SK-N-MC (cell line): Measurements from ENCODE around the gene SIPA1L3.

Experiments
- DNase-seq: peaks from one replicate; pipeline ENCODE4 v3.0.0-alpha.2; 2011; ENCODE audit warnings: low read depth, low spot score
- H3K27ac ChIP-seq: fragments of 200-600 bp; sonication (generic); 2 replicates; pipeline ENCODE4 v1.5.1; 2016; ENCODE audit warnings: mixed run types
- H3K36me3 ChIP-seq: fragments of 200-600 bp; sonication (generic); 2 replicates; pipeline ENCODE4 v1.6.1; 2017; ENCODE audit warnings: antibody characterized with exemption, low read length, mixed read lengths; ENCODE audit not compliant: insufficient read depth
- H3K4me3 ChIP-seq: fragments of 200-600 bp; sonication (generic); 2 replicates; pipeline ENCODE4 v1.5.1; 2016
- H3K9ac ChIP-seq: fragments of 200-600 bp; sonication (generic); 2 replicates; pipeline ENCODE4 v1.8.0; 2017; ENCODE audit warnings: mixed run types, mixed read lengths; ENCODE audit not compliant: insufficient read length
- H3K9me3 ChIP-seq: fragments of 200-600 bp; sonication (generic); 2 replicates; pipeline ENCODE4 v1.6.1; 2017; ENCODE audit warnings: low read depth, mild to moderate bottlenecking, antibody characterized with exemption, low read length, moderate library complexity, mixed read lengths
- EZH2 ChIP-seq: fragments of 200-600 bp; sonication (generic); IDR thresholded peaks from one replicate; pipeline ENCODE4 v1.6.1; 2017; ENCODE audit warnings: antibody characterized with exemption
- FOXP2 ChIP-seq: optimal IDR thresholded peaks from 2 replicates; pipeline ENCODE3; 2011; ENCODE audit warnings: mild to moderate bottlenecking, moderate library complexity; ENCODE audit not compliant: insufficient read depth; ENCODE audit errors: extremely low read length, control extremely low read depth
- POLR2AphosphoS5 ChIP-seq: IDR thresholded peaks from 2 replicates; pipeline ENCODE4 v1.6.1; 2012; ENCODE audit warnings: mild to moderate bottlenecking, low read depth, low read length, borderline replicate concordance

The SIPA1L3 gene

GRCh38 chr19:38101723-38102122 is 194.7 kb downstream of the SIPA1L3 start:
- Histone ChIP-seq H3K4me3 (no peak overlapping the region), H3K9me3 (no peaks in the 10 kb centered on the region), H3K9ac (no peak overlapping the region), H3K36me3 (peaks cover 7% of the 10 kb centered on the region; the same call in 1 of the 2 replicates), H3K27ac (no peak overlapping the region)
- no peak for DNase-seq
- TF ChIP-seq FOXP2 (no peak), POLR2AphosphoS5 (no peak)

- DNase-seq: no peak
- no peak overlapping the region for H3K9ac ChIP-seq
- H3K9me3 ChIP-seq: no peaks in the 10 kb centered on the region
- TF ChIP-seq EZH2: no peak
- TF ChIP-seq FOXP2: no peak
- no peak for TF ChIP-seq POLR2AphosphoS5
- no peak overlapping the region for H3K27ac ChIP-seq
- H3K4me3 ChIP-seq: no peak overlapping the region
- no peaks in the 10 kb centered on the region; the same call in 1 of the 2 replicates for H3K36me3 ChIP-seq
These were observed 198.6 kb downstream of the SIPA1L3 start for GRCh38 chr19:38105574-38105973.

GRCh38 chr19:38107129-38107528 is 200.1 kb downstream of the SIPA1L3 start:
- no peaks in the 10 kb centered on the region for H3K36me3 ChIP-seq
- H3K27ac ChIP-seq: no peak overlapping the region
- no peak for DNase-seq
- TF ChIP-seq POLR2AphosphoS5: no peak
- no peak for TF ChIP-seq FOXP2
- no peak overlapping the region for H3K4me3 ChIP-seq
- H3K9ac ChIP-seq: no peak overlapping the region
- no peaks in the 10 kb centered on the region for H3K9me3 ChIP-seq

- H3K9me3 ChIP-seq: no peaks in the 10 kb centered on the region
- no peak for TF ChIP-seq POLR2AphosphoS5
- no peak for TF ChIP-seq FOXP2
- TF ChIP-seq EZH2: no peak
- H3K27ac ChIP-seq: no peak overlapping the region
- no peaks in the 10 kb centered on the region for H3K36me3 ChIP-seq
- DNase-seq: no peak
- no peak overlapping the region for H3K9ac ChIP-seq
- no peak overlapping the region for H3K4me3 ChIP-seq
These were observed 204.9 kb downstream of the SIPA1L3 start for GRCh38 chr19:38111898-38112297.

- Histone ChIP-seq H3K4me3 (no peak overlapping the region), H3K27ac (no peak overlapping the region), H3K36me3 (peaks cover 3% of the 10 kb centered on the region; the same call in 1 of the 2 replicates), H3K9me3 (no peaks in the 10 kb centered on the region), H3K9ac (no peak overlapping the region)
- DNase-seq: no peak
- TF ChIP-seq POLR2AphosphoS5: no peak
- TF ChIP-seq EZH2: no peak
- TF ChIP-seq FOXP2: no peak
These were observed 207.6 kb downstream of the SIPA1L3 start for GRCh38 chr19:38114651-38115050.

- Histone ChIP-seq H3K4me3 (no peak overlapping the region), H3K9me3 (no peaks in the 10 kb centered on the region), H3K27ac (no peak overlapping the region), H3K36me3 (peaks cover 7% of the 10 kb centered on the region; the same call in 1 of the 2 replicates), H3K9ac (no peak overlapping the region)
- DNase-seq: no peak
- TF ChIP-seq EZH2 (no peak), FOXP2 (no peak), POLR2AphosphoS5 (no peak)
These were observed 208.3 kb downstream of the SIPA1L3 start for GRCh38 chr19:38115271-38115802.

- no peak overlapping the region for H3K9ac ChIP-seq
- no peak for DNase-seq
- no peak overlapping the region for H3K4me3 ChIP-seq
- no peak for TF ChIP-seq FOXP2
- TF ChIP-seq EZH2: no peak
- no peak for TF ChIP-seq POLR2AphosphoS5
- H3K9me3 ChIP-seq: no peaks in the 10 kb centered on the region
- no peak overlapping the region for H3K27ac ChIP-seq
- H3K36me3 ChIP-seq: peaks cover 7% of the 10 kb centered on the region; the same call in 1 of the 2 replicates
These were observed 211.2 kb downstream of the SIPA1L3 start for GRCh38 chr19:38118176-38118575.

- Histone ChIP-seq H3K36me3 (peaks cover 7% of the 10 kb centered on the region; the same call in 1 of the 2 replicates), H3K9me3 (no peaks in the 10 kb centered on the region), H3K27ac (no peak overlapping the region), H3K4me3 (no peak overlapping the region), H3K9ac (no peak overlapping the region)
- no peak for TF ChIP-seq POLR2AphosphoS5
- no peak for TF ChIP-seq EZH2
- TF ChIP-seq FOXP2: no peak
- no peak for DNase-seq
These were observed 213.5 kb downstream of the SIPA1L3 start for GRCh38 chr19:38120471-38121025.
